Measurements from ENCODE around the gene DCPS. TPM values are rescaled to one million over a fixed set of nuclear protein-coding genes. Genes with fewer than 3 reads are reported as not detected.

DCPS gene
- total RNA-seq, 1 experiment from 2014 or later: 34.8 TPM

- Histone ChIP-seq H3K4me1 (ENCODE audit: control insufficient read depth, insufficient read depth, low read length) (no peaks in the 10 kb centered on the region), H3K27ac (ENCODE audit: low read length) (no peak overlapping the region), H3K9me3 (ENCODE audit: control insufficient read depth, insufficient read depth, low read depth, low read length) (no peaks in the 10 kb centered on the region), H3K4me3 (ENCODE audit: low read depth in 2 of 2, low read length in 2 of 2) (no peak overlapping the region), H3K27me3 (ENCODE audit: control insufficient read depth, insufficient read depth, low read length) (no peaks in the 10 kb centered on the region), H3K36me3 (ENCODE audit: control insufficient read depth, insufficient read depth, low read length) (peaks cover 5% of the 10 kb centered on the region)
- CTCF ChIA-PET: no interaction called here
- TF ChIP-seq CTCF (IDR thresholded peaks at IDR 0.05) (no peak), TCF7L2 (IDR thresholded peaks at IDR 0.05; ENCODE audit: low read depth, low read length) (no peak), SIN3A (IDR thresholded peaks at IDR 0.05; ENCODE audit: borderline replicate concordance, insufficient read depth, low read depth, low read length) (no peak), POLR2AphosphoS5 (IDR thresholded peaks at IDR 0.05; ENCODE audit: low read depth, low read length) (no peak)
- TF ChIP-seq, protein P1, sequence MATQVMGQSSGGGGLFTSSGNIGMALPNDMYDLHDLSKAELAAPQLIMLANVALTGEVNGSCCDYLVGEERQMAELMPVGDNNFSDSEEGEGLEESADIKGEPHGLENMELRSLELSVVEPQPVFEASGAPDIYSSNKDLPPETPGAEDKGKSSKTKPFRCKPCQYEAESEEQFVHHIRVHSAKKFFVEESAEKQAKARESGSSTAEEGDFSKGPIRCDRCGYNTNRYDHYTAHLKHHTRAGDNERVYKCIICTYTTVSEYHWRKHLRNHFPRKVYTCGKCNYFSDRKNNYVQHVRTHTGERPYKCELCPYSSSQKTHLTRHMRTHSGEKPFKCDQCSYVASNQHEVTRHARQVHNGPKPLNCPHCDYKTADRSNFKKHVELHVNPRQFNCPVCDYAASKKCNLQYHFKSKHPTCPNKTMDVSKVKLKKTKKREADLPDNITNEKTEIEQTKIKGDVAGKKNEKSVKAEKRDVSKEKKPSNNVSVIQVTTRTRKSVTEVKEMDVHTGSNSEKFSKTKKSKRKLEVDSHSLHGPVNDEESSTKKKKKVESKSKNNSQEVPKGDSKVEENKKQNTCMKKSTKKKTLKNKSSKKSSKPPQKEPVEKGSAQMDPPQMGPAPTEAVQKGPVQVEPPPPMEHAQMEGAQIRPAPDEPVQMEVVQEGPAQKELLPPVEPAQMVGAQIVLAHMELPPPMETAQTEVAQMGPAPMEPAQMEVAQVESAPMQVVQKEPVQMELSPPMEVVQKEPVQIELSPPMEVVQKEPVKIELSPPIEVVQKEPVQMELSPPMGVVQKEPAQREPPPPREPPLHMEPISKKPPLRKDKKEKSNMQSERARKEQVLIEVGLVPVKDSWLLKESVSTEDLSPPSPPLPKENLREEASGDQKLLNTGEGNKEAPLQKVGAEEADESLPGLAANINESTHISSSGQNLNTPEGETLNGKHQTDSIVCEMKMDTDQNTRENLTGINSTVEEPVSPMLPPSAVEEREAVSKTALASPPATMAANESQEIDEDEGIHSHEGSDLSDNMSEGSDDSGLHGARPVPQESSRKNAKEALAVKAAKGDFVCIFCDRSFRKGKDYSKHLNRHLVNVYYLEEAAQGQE (IDR thresholded peaks at IDR 0.05; ENCODE audit: insufficient read depth in 1 of 2, low read depth in 2 of 2, low read length in 1 of 2): no peak
- in situ Hi-C loops (cut with HindIII; ENCODE audit: low pct_unique_long_range_greater_than_20kb, low sequenced_read_pairs): no loop called here
- BruUV-seq (replicated peaks): no TSS peak
- intact Hi-C loops (cut with micrococcal nuclease; ENCODE audit: unreplicated experiment): no loop called here
- POLR2A ChIA-PET: no interaction called here
- ATAC-seq (no peak), DNase-seq (ENCODE audit: low read depth, low spot score) (no peak)
Measured at GRCh38 chr11:126256216-126256615, 47.6 kb upstream of the DCPS start.

DNA sequence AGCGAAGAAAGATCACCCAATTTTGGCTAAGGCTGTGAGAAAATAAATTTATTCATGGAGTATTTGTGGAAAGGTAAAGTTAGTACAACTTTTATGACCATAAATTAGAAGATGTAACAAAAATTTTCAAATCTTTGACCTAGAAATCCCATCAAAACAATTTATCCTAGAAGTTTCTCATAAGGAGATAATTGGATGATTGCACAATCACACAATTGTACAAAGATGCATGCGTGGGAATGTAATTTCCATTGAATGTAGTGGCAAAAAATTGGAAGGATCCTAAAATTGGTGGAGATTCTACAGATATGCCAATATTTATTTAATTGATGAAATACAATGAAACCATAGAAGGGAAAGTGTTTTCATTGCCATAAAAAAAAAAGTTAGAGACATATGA is 46.7 kb upstream of the DCPS start:
- ATAC-seq (no peak), DNase-seq (ENCODE audit: low read depth, low spot score) (no peak)
- Histone ChIP-seq H3K4me1 (ENCODE audit: control insufficient read depth, insufficient read depth, low read length) (no peaks in the 10 kb centered on the region), H3K36me3 (ENCODE audit: control insufficient read depth, insufficient read depth, low read length) (peaks cover 8% of the 10 kb centered on the region), H3K27ac (ENCODE audit: low read length) (no peak overlapping the region), H3K4me3 (ENCODE audit: low read depth in 2 of 2, low read length in 2 of 2) (no peak overlapping the region), H3K27me3 (ENCODE audit: control insufficient read depth, insufficient read depth, low read length) (no peaks in the 10 kb centered on the region), H3K9me3 (ENCODE audit: control insufficient read depth, insufficient read depth, low read depth, low read length) (no peaks in the 10 kb centered on the region)
- in situ Hi-C loops (cut with HindIII; ENCODE audit: low pct_unique_long_range_greater_than_20kb, low sequenced_read_pairs) (no loop called here), intact Hi-C loops (cut with micrococcal nuclease; ENCODE audit: unreplicated experiment) (no loop called here)
- CTCF ChIA-PET: no interaction called here
- TF ChIP-seq SIN3A (IDR thresholded peaks at IDR 0.05; ENCODE audit: borderline replicate concordance, insufficient read depth, low read depth, low read length) (no peak), POLR2AphosphoS5 (IDR thresholded peaks at IDR 0.05; ENCODE audit: low read depth, low read length) (no peak), CTCF (IDR thresholded peaks at IDR 0.05) (no peak), TCF7L2 (IDR thresholded peaks at IDR 0.05; ENCODE audit: low read depth, low read length) (no peak)
- TF ChIP-seq, protein P1 (IDR thresholded peaks at IDR 0.05; ENCODE audit: insufficient read depth in 1 of 2, low read depth in 2 of 2, low read length in 1 of 2): no peak
- POLR2A ChIA-PET: no interaction called here
- TSS peak; percentile 43 for BruUV-seq (replicated peaks)
